A673 (cell line): ENCODE data around the gene CNOT1.

ENCODE experiments used
- CTCF ChIP-seq: fragments of 300-800, 200-600 bp; sonication (generic); conservative IDR thresholded peaks from 2 replicates; pipeline ENCODE4 v1.5.1; 2017; ENCODE audit warnings: low read depth, mild to moderate bottlenecking, antibody characterized with exemption, low read length, moderate library complexity, mixed read lengths
- EZH2 ChIP-seq: fragments of 200-600 bp; sonication (generic); IDR thresholded peaks from 2 replicates; pipeline ENCODE4 v1.6.1; 2017; ENCODE audit warnings: borderline replicate concordance, low read depth, mild to moderate bottlenecking, mixed read lengths, antibody characterized with exemption, low read length; ENCODE audit not compliant: poor library complexity, severe bottlenecking

- TF ChIP-seq CTCF = no peak
- TF ChIP-seq EZH2 = no peak
These were observed 24.1 kb downstream of the CNOT1 start for GRCh38 chr16:58605562-58605961.
